Prostate gland (tissue), 2 donors: ENCODE measurements around the gene DEGS1. TPM values are rescaled to one million over a fixed set of nuclear protein-coding genes. Genes with fewer than 3 reads are reported as not detected.

Source experiments
- DNase-seq: peaks from one replicate; pipeline ENCODE4 v3.0.0-alpha.2; 2019; ENCODE audit warnings: low spot score
- H3K27ac ChIP-seq, 2 donors: fragments of 200-600 bp; sonication (generic); 2 replicates each; pipeline ENCODE4 v1.5.1; 2017 to 2019
- H3K27me3 ChIP-seq: fragments of 200-600 bp; sonication (generic); replicated peaks from 2 replicates; pipeline ENCODE4 v1.5.1; 2019; ENCODE audit not compliant: insufficient read depth
- H3K36me3 ChIP-seq, 2 donors: fragments of 200-600 bp; sonication (generic); 1 replicate in 1 of 2; 2 replicates in 1 of 2; pipeline versions ENCODE4 v1.5.1 to v1.8.1; 2017 to 2019
- H3K4me1 ChIP-seq: fragments of 200-600 bp; sonication (generic); replicated peaks from 2 replicates; pipeline ENCODE4 v1.5.1; 2019
- H3K4me3 ChIP-seq, 2 donors: fragments of 200-600 bp; sonication (generic); 2 replicates each; pipeline ENCODE4 v1.5.1; 2017 to 2019
- H3K9me3 ChIP-seq: fragments of 200-600 bp; sonication (generic); 2 replicates; pipeline ENCODE4 v1.5.1; 2017
- POLR2A ChIP-seq: fragments of 450-650 bp; IDR thresholded peaks from one replicate; pipeline ENCODE4 v1.6.1; 2016; ENCODE audit warnings: antibody characterized with exemption, mild to moderate bottlenecking
- POLR2AphosphoS5 ChIP-seq: sonication (generic); formaldehyde crosslinking; IDR thresholded peaks from one replicate; pipeline ENCODE4 v1.6.1; 2017; ENCODE audit warnings: antibody characterized with exemption
- WGBS: methylation state at CpG from one replicate; pipeline ENCODE4 v1.1.5; 2018; 5-methylcytosine and 5-hydroxymethylcytosine counted together
- intact Hi-C: fragments of 100-400 bp; cut with DNase I; formaldehyde crosslinking; loops from one replicate; pipeline ENCODE4 v1.14.2; 2022
- total RNA-seq, 2 donors: library from RNA; depleted of rRNA; stranded (reverse); fragments of >200 nt; gene quantifications; one replicate each; pipeline ENCODE4 v1.1.0, GENCODE V29; 2016
- TF ChIP-seq, protein P1 (sequence below), 4 experiments: fragments of 200-600 bp in 2 of 4; fragments of 450-650 bp in 2 of 4; sonication (generic) in 2 of 4; IDR thresholded peaks; 1 replicate in 3 of 4; 2 replicates in 1 of 4; pipeline ENCODE4 v1.5.1; 2016 to 2019; ENCODE audit warnings: antibody characterized with exemption in 4 of 4, mild to moderate bottlenecking in 2 of 4, moderate library complexity in 2 of 4

Gene DEGS1
- total RNA-seq, 2 donors from 2014 or later: 78.8 to 172 TPM

DNA sequence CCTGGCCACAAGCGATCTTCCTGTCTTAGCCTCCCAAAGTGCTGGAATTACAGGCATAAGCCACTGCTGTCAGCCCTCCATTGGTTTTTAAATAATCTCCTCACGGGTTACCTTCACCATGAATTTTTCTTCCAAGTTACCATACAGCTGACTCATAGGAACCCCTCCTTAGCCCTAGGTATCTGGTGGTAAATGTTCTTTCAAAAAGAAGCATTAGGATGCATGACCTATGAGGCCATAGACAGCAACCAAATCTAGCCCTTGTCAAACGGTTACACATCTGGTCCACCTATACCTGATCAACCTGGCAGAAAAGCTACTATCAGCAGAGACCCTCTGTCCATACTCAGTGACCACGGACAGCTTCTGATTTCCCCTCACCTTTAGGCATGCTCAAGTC is 12.7 kb upstream of the DEGS1 start:
- no peak for DNase-seq
- Histone ChIP-seq H3K9me3 (no peaks in the 10 kb centered on the region), H3K4me1 (no peaks in the 10 kb centered on the region), H3K4me3 (no peak overlapping the region), H3K36me3 (no peaks in the 10 kb centered on the region), H3K27ac (no peak overlapping the region), H3K27me3 (no peaks in the 10 kb centered on the region)
- intact Hi-C loops: no loop called here
- no peak for TF ChIP-seq POLR2AphosphoS5
- 95% methylated on average over 4 of the region's 4 CpGs for WGBS

DNA sequence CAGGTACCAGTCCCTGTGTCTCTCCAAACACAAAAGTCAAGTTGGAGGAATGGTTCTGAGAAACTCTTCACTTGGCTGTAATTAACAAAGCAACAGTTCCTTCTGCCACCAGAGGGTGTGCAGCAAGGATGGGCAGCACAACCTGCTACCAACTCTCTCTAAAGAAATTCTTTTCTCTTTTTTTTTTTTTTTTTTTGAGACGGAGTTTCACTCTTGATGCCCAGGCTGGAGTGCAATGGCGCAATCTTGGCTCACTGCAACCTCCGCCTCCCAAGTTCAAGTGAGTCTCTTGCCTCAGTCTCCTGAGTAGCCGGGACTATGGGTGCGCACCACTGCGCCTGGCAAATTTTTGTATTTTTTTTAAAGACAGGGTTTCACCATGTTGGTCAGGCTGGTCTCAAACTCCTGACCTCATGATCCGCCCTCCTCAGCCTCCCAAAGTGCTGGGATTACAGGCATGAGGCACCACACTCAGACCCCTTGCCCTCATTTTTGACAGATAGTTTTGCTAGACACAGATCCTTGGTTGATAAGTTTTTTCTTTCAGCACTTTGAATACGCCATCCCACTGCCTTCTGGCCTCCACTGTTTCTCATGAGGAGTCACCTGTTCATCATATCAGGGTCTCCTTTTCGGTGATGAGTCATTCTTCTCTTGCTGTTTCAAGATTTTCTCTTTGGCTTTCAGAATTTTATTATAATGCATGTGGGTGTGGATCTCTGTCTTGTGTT is 12.1 kb upstream of the DEGS1 start:
- TF ChIP-seq, protein P1, sequence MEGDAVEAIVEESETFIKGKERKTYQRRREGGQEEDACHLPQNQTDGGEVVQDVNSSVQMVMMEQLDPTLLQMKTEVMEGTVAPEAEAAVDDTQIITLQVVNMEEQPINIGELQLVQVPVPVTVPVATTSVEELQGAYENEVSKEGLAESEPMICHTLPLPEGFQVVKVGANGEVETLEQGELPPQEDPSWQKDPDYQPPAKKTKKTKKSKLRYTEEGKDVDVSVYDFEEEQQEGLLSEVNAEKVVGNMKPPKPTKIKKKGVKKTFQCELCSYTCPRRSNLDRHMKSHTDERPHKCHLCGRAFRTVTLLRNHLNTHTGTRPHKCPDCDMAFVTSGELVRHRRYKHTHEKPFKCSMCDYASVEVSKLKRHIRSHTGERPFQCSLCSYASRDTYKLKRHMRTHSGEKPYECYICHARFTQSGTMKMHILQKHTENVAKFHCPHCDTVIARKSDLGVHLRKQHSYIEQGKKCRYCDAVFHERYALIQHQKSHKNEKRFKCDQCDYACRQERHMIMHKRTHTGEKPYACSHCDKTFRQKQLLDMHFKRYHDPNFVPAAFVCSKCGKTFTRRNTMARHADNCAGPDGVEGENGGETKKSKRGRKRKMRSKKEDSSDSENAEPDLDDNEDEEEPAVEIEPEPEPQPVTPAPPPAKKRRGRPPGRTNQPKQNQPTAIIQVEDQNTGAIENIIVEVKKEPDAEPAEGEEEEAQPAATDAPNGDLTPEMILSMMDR (IDR thresholded peaks at IDR 0.05): peak in 3 of 4 experiments; percentile 19 to 50 (median 42)
- TF ChIP-seq POLR2AphosphoS5: peak; percentile 4
- no peak for TF ChIP-seq POLR2A
- Histone ChIP-seq H3K9me3 (no peaks in the 10 kb centered on the region), H3K27me3 (no peaks in the 10 kb centered on the region), H3K4me3 (no peak overlapping the region), H3K4me1 (no peaks in the 10 kb centered on the region), H3K36me3 (no peaks in the 10 kb centered on the region), H3K27ac (no peak overlapping the region)
- WGBS: 78% methylated on average over 9 of the region's 9 CpGs
- no peak for DNase-seq
- intact Hi-C loops: no loop called here

DNA sequence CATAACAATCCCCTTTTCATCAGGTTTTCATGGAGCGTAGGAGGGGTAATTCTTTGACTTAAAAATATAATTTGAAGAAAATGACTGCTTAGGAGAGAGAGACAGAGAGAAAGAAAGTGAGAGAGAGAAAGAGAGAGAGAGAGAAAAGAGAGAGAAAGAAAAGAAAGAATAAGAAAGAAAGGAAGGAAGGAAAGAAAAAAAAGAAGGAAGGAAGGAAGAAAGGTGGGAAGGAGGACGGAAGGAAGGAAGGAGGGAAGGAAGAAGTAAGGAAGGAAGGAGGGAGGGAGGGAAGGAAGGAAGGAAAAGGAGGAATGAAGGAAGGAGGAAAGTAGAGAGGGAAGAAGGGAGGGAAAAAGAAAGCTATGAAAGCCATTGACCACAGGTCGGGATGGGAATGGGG is 10.8 kb upstream of the DEGS1 start:
- intact Hi-C loops: no loop called here
- H3K4me3 ChIP-seq: no peak overlapping the region
- H3K9me3 ChIP-seq: no peaks in the 10 kb centered on the region
- WGBS: 97% methylated on average over 3 of the region's 3 CpGs
- no peaks in the 10 kb centered on the region for H3K36me3 ChIP-seq
- H3K27ac ChIP-seq: no peak overlapping the region
- DNase-seq: no peak
- H3K27me3 ChIP-seq: no peaks in the 10 kb centered on the region
- H3K4me1 ChIP-seq: no peaks in the 10 kb centered on the region
- TF ChIP-seq POLR2AphosphoS5: no peak
- no peak for TF ChIP-seq POLR2A
- TF ChIP-seq, protein P1 (IDR thresholded peaks at IDR 0.05): no peak

DNA sequence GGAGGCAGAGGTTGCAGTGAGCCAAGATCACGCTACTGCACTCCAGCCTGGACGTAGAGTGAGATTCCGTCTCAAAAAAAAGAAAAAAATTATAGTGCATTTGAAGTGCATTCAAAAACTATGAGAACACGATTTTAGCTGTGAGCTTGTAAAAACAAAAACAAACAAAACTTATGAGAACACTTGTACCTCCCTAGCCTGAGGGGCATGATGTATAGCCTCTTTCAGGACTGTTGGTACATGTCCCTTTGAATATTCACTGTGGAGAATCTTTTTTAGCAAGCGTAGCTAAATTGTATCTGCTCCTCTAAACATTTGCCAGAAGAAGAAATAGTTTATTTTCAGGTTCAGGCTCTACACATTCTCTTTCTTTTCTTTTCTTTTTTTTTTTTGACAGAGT is 9.5 kb upstream of the DEGS1 start:
- H3K9me3 ChIP-seq: no peaks in the 10 kb centered on the region
- no peak for DNase-seq
- TF ChIP-seq POLR2AphosphoS5 (peak; percentile 5), POLR2A (no peak)
- H3K27me3 ChIP-seq: no peaks in the 10 kb centered on the region
- no peaks in the 10 kb centered on the region for H3K4me1 ChIP-seq
- 27% methylated on average over 5 of the region's 5 CpGs for WGBS
- H3K36me3 ChIP-seq: no peaks in the 10 kb centered on the region
- H3K4me3 ChIP-seq: no peak overlapping the region
- no peak overlapping the region for H3K27ac ChIP-seq
- intact Hi-C loops: no loop called here

DNA sequence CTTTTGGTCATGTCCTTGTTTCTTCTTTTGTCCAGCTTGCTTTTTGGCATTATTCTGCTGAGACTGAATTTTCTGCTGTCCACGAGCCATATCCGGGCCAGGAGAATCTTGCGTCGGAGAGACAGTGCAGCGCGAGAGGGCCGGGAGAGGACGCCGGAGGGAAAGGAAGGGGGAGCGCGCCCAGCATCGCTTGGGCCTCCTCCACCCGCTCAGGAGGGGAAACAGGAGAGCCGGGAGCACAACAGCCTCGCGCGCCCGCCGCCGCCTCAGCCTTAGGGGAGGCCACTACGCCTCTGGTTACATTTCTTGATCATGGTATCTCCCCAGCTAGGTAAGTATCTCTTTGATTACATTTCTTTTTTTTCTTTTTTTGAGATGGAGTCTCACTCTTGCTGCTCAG is 7.4 kb upstream of the DEGS1 start:
- TF ChIP-seq, protein P1 (IDR thresholded peaks at IDR 0.05): no peak
- Histone ChIP-seq H3K9me3 (no peaks in the 10 kb centered on the region), H3K27ac (no peak overlapping the region), H3K4me1 (peaks cover 1% of the 10 kb centered on the region), H3K36me3 (no peaks in the 10 kb centered on the region), H3K27me3 (no peaks in the 10 kb centered on the region), H3K4me3 (peak overlapping the region in 1 of 2 donors; percentile 7)
- WGBS: 10% methylated on average over 21 of the region's 21 CpGs
- intact Hi-C loops: no loop called here
- DNase-seq: no peak

DNA sequence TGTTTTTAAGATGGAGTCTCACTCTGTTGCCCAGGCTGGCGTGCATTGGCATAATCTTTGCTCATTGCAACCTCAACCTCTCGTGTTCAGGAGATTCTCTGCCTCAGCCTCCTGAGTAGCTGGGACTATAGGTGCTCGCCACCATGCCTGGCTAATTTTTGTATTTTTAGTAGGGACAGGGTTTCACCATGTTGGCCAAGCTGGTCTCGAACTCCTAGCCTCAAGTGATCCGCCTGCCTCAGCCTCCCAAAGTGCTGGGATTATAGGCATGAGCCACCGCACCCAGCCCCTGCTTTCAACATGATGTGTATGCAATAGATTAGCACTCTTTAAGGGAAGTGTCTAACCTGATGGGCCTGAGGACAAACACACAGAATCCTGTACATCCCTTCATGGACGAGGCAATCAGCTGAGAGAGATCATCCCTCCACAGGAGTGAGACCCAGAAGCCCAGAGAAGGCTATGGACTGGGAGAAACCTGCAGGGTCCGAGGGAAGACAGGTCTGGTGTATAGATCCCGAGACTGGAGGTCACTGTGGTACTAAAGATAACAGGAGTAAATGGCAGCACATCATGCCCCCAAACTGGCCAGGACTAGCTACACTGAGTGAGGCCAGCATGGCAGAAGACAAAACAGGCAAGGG is 5.6 kb upstream of the DEGS1 start:
- no peaks in the 10 kb centered on the region for H3K9me3 ChIP-seq
- H3K4me1 ChIP-seq: peaks cover 3% of the 10 kb centered on the region
- H3K27me3 ChIP-seq: no peaks in the 10 kb centered on the region
- no peak for DNase-seq
- WGBS: 91% methylated on average over 9 of the region's 9 CpGs
- no peak overlapping the region for H3K27ac ChIP-seq
- no peak for TF ChIP-seq POLR2A
- no peak for TF ChIP-seq POLR2AphosphoS5
- TF ChIP-seq, protein P1 (IDR thresholded peaks at IDR 0.05): no peak
- H3K36me3 ChIP-seq: no peaks in the 10 kb centered on the region
- H3K4me3 ChIP-seq: no peak overlapping the region
- intact Hi-C loops: no loop called here
